ENCODE results near the gene ZNF823. TPM values are rescaled to one million over a fixed set of nuclear protein-coding genes. Genes with fewer than 3 reads are reported as not detected.

ZNF823 gene
- total and polyA plus RNA-seq, 9 of the 15 experiments (the other 6 are each of a cell fraction or from before 2014, with no cell fraction given), result 4.0 to 13.4 (median 6.1) TPM

DNA sequence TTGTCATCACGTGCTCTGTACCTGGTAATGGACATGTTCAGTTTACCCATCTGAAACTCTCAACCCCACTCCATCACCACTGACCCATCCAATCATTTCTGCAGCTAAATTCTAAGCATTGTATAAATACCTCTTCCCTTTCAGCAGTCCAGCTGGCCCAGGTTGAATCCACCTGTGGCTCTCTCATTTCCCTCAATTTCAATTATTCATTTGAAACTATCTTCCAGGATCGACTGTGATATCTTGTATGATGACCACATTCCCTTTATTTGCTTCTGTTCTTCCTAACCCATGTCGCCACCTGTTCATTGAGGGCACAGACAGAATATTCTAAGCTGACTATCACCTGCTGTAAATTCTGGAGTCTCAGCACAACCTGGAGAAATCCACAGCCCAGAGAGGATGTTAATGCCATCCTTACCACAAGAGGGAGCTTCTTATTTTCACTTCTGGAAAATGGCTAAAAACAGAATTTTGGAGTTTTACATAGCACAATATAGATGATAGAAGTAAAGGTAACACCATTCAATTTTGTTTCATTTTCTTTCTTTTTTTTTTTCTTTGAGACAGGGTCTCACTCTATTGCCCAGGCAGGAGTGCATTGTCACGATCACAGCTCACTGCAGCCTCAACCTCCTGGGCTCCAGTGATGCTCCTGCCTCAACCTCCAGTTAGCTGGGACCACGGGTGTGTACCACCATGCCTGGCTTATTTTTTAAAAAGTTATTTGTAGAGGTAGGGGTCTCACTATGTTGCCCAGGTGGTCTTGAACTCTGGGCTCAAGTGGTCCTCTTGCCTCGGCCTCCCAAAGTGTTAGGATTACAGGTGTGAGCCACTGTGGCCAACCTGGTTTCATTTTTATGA lies 38.6 kb downstream of the ZNF823 start (continued):
- TF ChIP-seq ZNF407 (IDR thresholded peaks at IDR 0.05; ENCODE audit: low read depth), result no peak

Data from K562 (cell line).